NT2/D1 (cell line): ENCODE data around the gene ITGB2.

Experiments used
- DNase-seq: peaks from one replicate; pipeline ENCODE4 v3.0.0-alpha.2; 2011; ENCODE audit warnings: low read depth, low spot score
- H3K27me3 ChIP-seq: 2 replicates; pipeline ENCODE4 v1.6.0; 2011; ENCODE audit warnings: mild to moderate bottlenecking; ENCODE audit not compliant: insufficient read length, insufficient read depth
- H3K36me3 ChIP-seq: 2 replicates; pipeline ENCODE4 v1.6.1; 2011; ENCODE audit warnings: mild to moderate bottlenecking, low read length, mixed read lengths; ENCODE audit not compliant: insufficient read depth, insufficient read length
- H3K4me1 ChIP-seq: 2 replicates; pipeline ENCODE4 v1.5.1; 2011; ENCODE audit not compliant: insufficient read depth, insufficient read length
- H3K4me3 ChIP-seq: 2 replicates; pipeline ENCODE4 v1.5.1; 2011; ENCODE audit warnings: low read depth; ENCODE audit not compliant: insufficient read length
- H3K9ac ChIP-seq: 2 replicates; pipeline ENCODE4 v1.6.0; 2011; ENCODE audit warnings: low read depth; ENCODE audit not compliant: insufficient read length
- H3K9me3 ChIP-seq: 2 replicates; pipeline ENCODE4 v1.5.1; 2011; ENCODE audit warnings: mild to moderate bottlenecking, low read length; ENCODE audit not compliant: insufficient read depth
- SUZ12 ChIP-seq: IDR thresholded peaks from 2 replicates; pipeline ENCODE4 v1.6.1; 2011; ENCODE audit not compliant: insufficient read length, insufficient read depth; ENCODE audit errors: extremely low read depth
- YY1 ChIP-seq: IDR thresholded peaks from 2 replicates; pipeline ENCODE4 v1.6.1; 2011; ENCODE audit not compliant: insufficient read length, insufficient read depth
- ZNF274 ChIP-seq: IDR thresholded peaks from 2 replicates; pipeline ENCODE4 v1.6.1; 2011; ENCODE audit warnings: mild to moderate bottlenecking, low read depth, low read length

The ITGB2 gene

GRCh38 chr21:44952929-44953627 lies 32.4 kb upstream of the ITGB2 start:
- no peak overlapping the region for H3K9ac ChIP-seq
- H3K27me3 ChIP-seq = no peaks in the 10 kb centered on the region
- no peaks in the 10 kb centered on the region for H3K9me3 ChIP-seq
- H3K4me1 ChIP-seq = peaks cover 52% of the 10 kb centered on the region
- H3K4me3 ChIP-seq = no peak overlapping the region
- TF ChIP-seq ZNF274 (no peak), SUZ12 (no peak), YY1 (no peak)
- peaks cover 91% of the 10 kb centered on the region for H3K36me3 ChIP-seq
- no peak for DNase-seq

DNA sequence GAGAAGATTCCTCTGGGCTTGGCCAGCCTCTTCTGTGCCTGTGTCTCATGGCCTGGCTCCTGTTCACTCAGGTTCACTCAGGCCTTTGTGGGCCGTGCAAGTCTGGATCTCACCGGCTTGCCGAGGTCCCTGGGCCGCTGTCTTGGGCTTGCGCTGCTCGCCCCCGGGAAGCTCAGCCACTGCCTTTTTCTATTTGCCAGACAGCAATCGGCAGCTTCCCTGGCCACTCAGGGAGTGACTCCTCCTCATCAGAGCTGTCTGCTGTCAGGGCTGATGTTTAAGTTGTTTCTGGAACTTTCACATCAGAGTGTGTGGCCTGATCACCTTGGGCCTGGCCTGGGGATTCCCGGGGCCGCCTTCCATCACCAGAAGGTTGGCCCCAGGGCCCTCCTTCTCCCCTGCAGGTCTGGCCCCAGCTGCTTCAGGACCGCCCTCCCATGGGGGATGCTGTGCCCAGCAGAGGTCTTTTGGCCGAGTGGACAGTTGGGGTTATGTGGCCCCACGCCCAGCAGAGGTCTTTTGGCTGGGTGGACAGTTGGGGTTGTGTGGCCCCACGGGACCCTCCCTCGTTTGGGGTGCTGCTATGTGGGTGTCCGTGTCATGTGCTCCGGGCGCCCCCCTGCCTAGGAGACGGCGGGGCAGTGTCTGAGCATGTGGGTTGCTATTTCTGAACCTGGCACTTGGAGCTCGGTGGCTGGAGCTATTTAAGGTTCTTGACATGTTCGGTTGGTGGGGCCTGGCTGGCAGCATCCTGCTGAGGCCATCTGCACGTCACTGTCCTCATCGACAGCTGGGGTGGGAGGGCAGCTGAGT lies 31.6 kb upstream of the ITGB2 start:
- Histone ChIP-seq H3K27me3 (no peaks in the 10 kb centered on the region), H3K4me1 (peaks cover 44% of the 10 kb centered on the region), H3K9ac (no peak overlapping the region), H3K9me3 (no peaks in the 10 kb centered on the region), H3K36me3 (peaks cover 91% of the 10 kb centered on the region), H3K4me3 (no peak overlapping the region)
- no peak for DNase-seq
- TF ChIP-seq YY1 = no peak
- TF ChIP-seq SUZ12 = no peak
- no peak for TF ChIP-seq ZNF274

- DNase-seq = no peak
- Histone ChIP-seq H3K4me3 (no peak overlapping the region), H3K9ac (no peak overlapping the region), H3K9me3 (no peaks in the 10 kb centered on the region), H3K36me3 (peaks cover 91% of the 10 kb centered on the region), H3K27me3 (no peaks in the 10 kb centered on the region), H3K4me1 (peaks cover 36% of the 10 kb centered on the region)
- no peak for TF ChIP-seq SUZ12
- TF ChIP-seq ZNF274 = no peak
- no peak for TF ChIP-seq YY1
Observed at GRCh38 chr21:44951186-44951915, 30.7 kb upstream of the ITGB2 start.

GRCh38 chr21:44950351-44950750 lies 29.7 kb upstream of the ITGB2 start:
- Histone ChIP-seq H3K9ac (no peak overlapping the region), H3K9me3 (no peaks in the 10 kb centered on the region), H3K4me1 (peaks cover 32% of the 10 kb centered on the region), H3K27me3 (no peaks in the 10 kb centered on the region), H3K36me3 (peaks cover 91% of the 10 kb centered on the region), H3K4me3 (no peak overlapping the region)
- DNase-seq = no peak
- no peak for TF ChIP-seq SUZ12
- no peak for TF ChIP-seq ZNF274
- no peak for TF ChIP-seq YY1

DNA sequence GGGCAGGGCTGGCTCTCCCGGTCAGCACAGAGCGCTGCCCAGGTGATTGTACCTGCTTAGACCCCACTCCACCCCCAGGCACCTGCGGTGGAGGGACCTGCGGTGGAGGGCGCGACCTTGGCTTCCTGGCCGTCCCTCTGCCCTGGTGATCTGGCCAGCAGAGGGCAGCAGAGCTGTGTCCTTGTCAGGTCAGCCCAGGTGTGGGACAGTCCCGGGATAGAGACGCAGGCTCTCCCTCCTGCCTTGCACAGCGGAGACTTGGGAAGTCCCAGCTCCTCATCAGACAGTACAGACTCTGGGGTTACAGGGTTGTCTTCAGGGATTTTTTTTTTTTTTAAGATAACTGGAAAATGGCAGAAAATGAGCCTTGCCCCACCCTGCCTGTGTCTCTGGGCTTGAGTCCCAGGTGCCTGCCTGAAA lies 29.1 kb upstream of the ITGB2 start:
- Histone ChIP-seq H3K4me1 (peaks cover 29% of the 10 kb centered on the region), H3K4me3 (no peak overlapping the region), H3K36me3 (peaks cover 94% of the 10 kb centered on the region), H3K27me3 (no peaks in the 10 kb centered on the region), H3K9me3 (no peaks in the 10 kb centered on the region), H3K9ac (peak overlapping the region; percentile 8)
- TF ChIP-seq SUZ12 (no peak), ZNF274 (no peak), YY1 (no peak)
- peak; percentile 84 for DNase-seq

DNA sequence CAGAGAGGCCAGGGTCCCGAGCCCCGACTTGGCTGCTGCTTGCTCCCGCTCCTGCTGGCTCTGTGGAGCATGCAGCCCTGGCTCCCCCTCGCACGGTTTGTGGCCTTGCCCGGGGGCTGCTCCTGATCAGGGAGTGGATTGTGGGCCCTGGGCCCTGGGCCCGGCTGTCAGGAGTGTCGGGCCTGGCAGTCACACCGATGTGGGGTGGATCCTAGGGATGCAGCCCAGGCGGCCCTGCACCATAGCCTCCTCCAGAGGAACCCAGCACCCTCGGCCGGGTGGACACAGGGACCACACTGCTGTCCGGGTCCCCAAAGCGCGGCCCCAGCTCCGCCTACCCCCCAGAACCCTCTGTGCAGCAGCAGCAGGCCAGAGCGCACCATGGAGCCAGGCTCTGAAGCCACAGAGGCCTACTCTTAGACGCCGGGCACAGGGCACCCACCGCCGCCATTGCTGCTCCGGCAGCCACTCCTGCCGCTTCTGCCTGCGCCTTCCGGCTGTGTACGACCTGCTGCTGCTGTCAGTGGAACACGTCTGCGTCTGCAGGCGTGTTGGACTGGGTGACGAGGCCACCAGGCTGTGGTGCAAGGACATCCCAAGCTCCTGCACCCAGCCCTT lies 28.6 kb upstream of the ITGB2 start:
- peaks cover 26% of the 10 kb centered on the region for H3K4me1 ChIP-seq
- no peaks in the 10 kb centered on the region for H3K27me3 ChIP-seq
- H3K4me3 ChIP-seq = no peak overlapping the region
- peak overlapping the region; percentile 52 for H3K9ac ChIP-seq
- no peak for TF ChIP-seq SUZ12
- TF ChIP-seq YY1 = no peak
- no peak for TF ChIP-seq ZNF274
- no peak for DNase-seq
- H3K36me3 ChIP-seq = peaks cover 95% of the 10 kb centered on the region
- H3K9me3 ChIP-seq = no peaks in the 10 kb centered on the region
